Neural cell (in vitro differentiated cells): ENCODE measurements around the gene DPM3. TPM values are rescaled to one million over a fixed set of nuclear protein-coding genes. Genes with fewer than 3 reads are reported as not detected.

Experiments
- H2AFZ ChIP-seq: fragments of 200-600, 300-800 bp; sonication (generic), shearing (Covaris generic); 2 replicates; pipeline ENCODE4 v1.6.0; 2014; ENCODE audit warnings: low read depth, mild to moderate bottlenecking, antibody characterized with exemption, low read length, moderate library complexity
- H3F3A ChIP-seq: fragments of 200-600 bp; shearing (Covaris generic); 2 replicates; pipeline ENCODE4 v1.6.1; 2016; ENCODE audit warnings: mild to moderate bottlenecking, moderate library complexity, mixed read lengths, antibody characterized with exemption, low read length; ENCODE audit not compliant: insufficient read depth, poor library complexity, severe bottlenecking
- H3K27ac ChIP-seq: fragments of 200-600, 300-800 bp; sonication (generic), shearing (Covaris generic); 2 replicates; pipeline ENCODE4 v1.5.1; 2014; ENCODE audit warnings: mild to moderate bottlenecking, low read length, moderate library complexity
- H3K27me3 ChIP-seq: fragments of 300-800, 200-600 bp; sonication (generic), shearing (Covaris generic); 2 replicates; pipeline ENCODE4 v1.6.0; 2014; ENCODE audit warnings: mild to moderate bottlenecking, low read depth, low read length, moderate library complexity; ENCODE audit not compliant: insufficient read depth
- H3K36me3 ChIP-seq: fragments of 300-800, 200-600 bp; sonication (generic), shearing (Covaris generic); 2 replicates; pipeline ENCODE4 v1.5.1; 2014; ENCODE audit warnings: mild to moderate bottlenecking, antibody characterized with exemption, low read length, moderate library complexity; ENCODE audit not compliant: insufficient read depth
- H3K4me2 ChIP-seq: fragments of 300-800, 200-600 bp; sonication (generic), shearing (Covaris generic); 2 replicates; pipeline ENCODE4 v1.6.0; 2014; ENCODE audit warnings: mild to moderate bottlenecking, low read length
- H3K4me3 ChIP-seq: fragments of 300-800, 200-600 bp; sonication (generic), shearing (Covaris generic); 2 replicates; pipeline ENCODE4 v1.5.1; 2014; ENCODE audit warnings: mild to moderate bottlenecking, low read length, moderate library complexity
- H3K79me2 ChIP-seq: fragments of 200-600 bp; shearing (Covaris generic); replicated peaks from 2 replicates; pipeline ENCODE4 v1.6.0; 2014; ENCODE audit warnings: mild to moderate bottlenecking, low read length, moderate library complexity; ENCODE audit not compliant: insufficient read depth
- H3K9ac ChIP-seq: fragments of 300-800, 200-600 bp; sonication (generic), shearing (Covaris generic); 2 replicates; pipeline ENCODE4 v1.6.1; 2016; ENCODE audit warnings: mild to moderate bottlenecking, low read length, mixed read lengths
- H3K9me2 ChIP-seq: fragments of 200-600 bp; shearing (Covaris generic); 2 replicates; pipeline ENCODE4 v1.6.1; 2016; ENCODE audit warnings: mild to moderate bottlenecking, low read length, mixed read lengths; ENCODE audit not compliant: insufficient read depth
- H3K9me3 ChIP-seq: fragments of 200-600, 300-800 bp; sonication (generic), shearing (Covaris generic); 2 replicates; pipeline ENCODE4 v1.6.1; 2016; ENCODE audit warnings: mild to moderate bottlenecking, mixed run types, low read length, moderate library complexity, mixed read lengths
- H4K20me1 ChIP-seq: fragments of 200-600 bp; shearing (Covaris generic); 2 replicates; pipeline ENCODE4 v1.6.1; 2016; ENCODE audit warnings: mild to moderate bottlenecking, mixed run types; ENCODE audit not compliant: insufficient read depth
- EP300 ChIP-seq: fragments of 450-650 bp; conservative IDR thresholded peaks from 2 replicates; pipeline ENCODE4 v1.6.1; 2014; ENCODE audit warnings: antibody characterized with exemption, mild to moderate bottlenecking, moderate library complexity; ENCODE audit not compliant: poor library complexity, severe bottlenecking
- EZH2 ChIP-seq: fragments of 200-600, 300-800 bp; shearing (Covaris generic), sonication (generic); IDR thresholded peaks from 2 replicates; pipeline ENCODE4 v1.6.1; 2014; ENCODE audit warnings: antibody characterized with exemption, low read length, borderline replicate concordance, mild to moderate bottlenecking; ENCODE audit not compliant: insufficient read depth, poor library complexity, severe bottlenecking
- MXI1 ChIP-seq: fragments of 450-650 bp; conservative IDR thresholded peaks from 2 replicates; pipeline ENCODE4 v1.6.1; 2014; ENCODE audit warnings: antibody characterized with exemption, mild to moderate bottlenecking; ENCODE audit not compliant: poor library complexity, severe bottlenecking
- POLR2AphosphoS5 ChIP-seq: IDR thresholded peaks from 2 replicates; pipeline ENCODE4 v1.6.1; 2012
- RAD21 ChIP-seq: fragments of 450-650 bp; conservative IDR thresholded peaks from 2 replicates; pipeline ENCODE4 v1.6.1; 2014; ENCODE audit warnings: antibody characterized with exemption, mild to moderate bottlenecking, moderate library complexity
- SMC3 ChIP-seq: fragments of 450-650 bp; conservative IDR thresholded peaks from 2 replicates; pipeline ENCODE4 v1.6.1; 2014; ENCODE audit warnings: antibody characterized with exemption, mild to moderate bottlenecking, moderate library complexity; ENCODE audit not compliant: poor library complexity
- TAF1 ChIP-seq: IDR thresholded peaks from 2 replicates; pipeline ENCODE4 v1.6.1; 2012; ENCODE audit warnings: low read depth
- polyA plus RNA-seq: library from polyadenylated mRNA; depleted of rRNA; stranded (reverse); fragments of >200 nt; gene quantifications from 2 replicates; pipeline ENCODE4 v1.2.3, GENCODE V29; 2014
- TF ChIP-seq, protein P1 (sequence below): IDR thresholded peaks from 2 replicates; pipeline ENCODE4 v1.6.1; 2012; ENCODE audit warnings: borderline replicate concordance
- TF ChIP-seq, protein P2 (sequence below): fragments of 450-650 bp; IDR thresholded peaks from 2 replicates; pipeline ENCODE4 v1.5.1; 2014; ENCODE audit warnings: antibody characterized with exemption, mild to moderate bottlenecking, moderate library complexity; ENCODE audit not compliant: poor library complexity, severe bottlenecking

The DPM3 gene
- polyA plus RNA-seq, 1 donor from 2014 or later = 150 TPM

DNA sequence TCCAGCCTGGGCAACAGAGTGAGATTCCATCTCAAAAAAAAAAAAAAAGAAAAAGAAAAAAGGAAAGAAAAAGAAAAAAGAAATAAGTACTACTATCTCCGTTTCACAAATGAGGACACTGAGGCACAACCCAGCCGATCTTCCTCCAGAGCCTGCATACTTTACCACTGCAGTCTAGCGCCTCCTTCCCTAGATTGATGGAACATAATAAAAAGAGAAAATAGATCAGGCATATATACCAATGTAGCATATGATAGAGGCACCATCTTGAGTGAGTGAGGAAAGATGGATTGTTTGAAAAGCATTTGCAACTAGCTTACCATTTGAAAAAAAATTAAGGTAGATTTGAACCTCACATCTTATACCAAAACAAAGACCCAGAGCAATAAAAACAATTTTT, 5.2 kb upstream of the DPM3 start:
- TF ChIP-seq SMC3 = no peak
- TF ChIP-seq RAD21 = no peak
- TF ChIP-seq POLR2AphosphoS5 = no peak
- TF ChIP-seq, protein P1, sequence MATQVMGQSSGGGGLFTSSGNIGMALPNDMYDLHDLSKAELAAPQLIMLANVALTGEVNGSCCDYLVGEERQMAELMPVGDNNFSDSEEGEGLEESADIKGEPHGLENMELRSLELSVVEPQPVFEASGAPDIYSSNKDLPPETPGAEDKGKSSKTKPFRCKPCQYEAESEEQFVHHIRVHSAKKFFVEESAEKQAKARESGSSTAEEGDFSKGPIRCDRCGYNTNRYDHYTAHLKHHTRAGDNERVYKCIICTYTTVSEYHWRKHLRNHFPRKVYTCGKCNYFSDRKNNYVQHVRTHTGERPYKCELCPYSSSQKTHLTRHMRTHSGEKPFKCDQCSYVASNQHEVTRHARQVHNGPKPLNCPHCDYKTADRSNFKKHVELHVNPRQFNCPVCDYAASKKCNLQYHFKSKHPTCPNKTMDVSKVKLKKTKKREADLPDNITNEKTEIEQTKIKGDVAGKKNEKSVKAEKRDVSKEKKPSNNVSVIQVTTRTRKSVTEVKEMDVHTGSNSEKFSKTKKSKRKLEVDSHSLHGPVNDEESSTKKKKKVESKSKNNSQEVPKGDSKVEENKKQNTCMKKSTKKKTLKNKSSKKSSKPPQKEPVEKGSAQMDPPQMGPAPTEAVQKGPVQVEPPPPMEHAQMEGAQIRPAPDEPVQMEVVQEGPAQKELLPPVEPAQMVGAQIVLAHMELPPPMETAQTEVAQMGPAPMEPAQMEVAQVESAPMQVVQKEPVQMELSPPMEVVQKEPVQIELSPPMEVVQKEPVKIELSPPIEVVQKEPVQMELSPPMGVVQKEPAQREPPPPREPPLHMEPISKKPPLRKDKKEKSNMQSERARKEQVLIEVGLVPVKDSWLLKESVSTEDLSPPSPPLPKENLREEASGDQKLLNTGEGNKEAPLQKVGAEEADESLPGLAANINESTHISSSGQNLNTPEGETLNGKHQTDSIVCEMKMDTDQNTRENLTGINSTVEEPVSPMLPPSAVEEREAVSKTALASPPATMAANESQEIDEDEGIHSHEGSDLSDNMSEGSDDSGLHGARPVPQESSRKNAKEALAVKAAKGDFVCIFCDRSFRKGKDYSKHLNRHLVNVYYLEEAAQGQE = no peak
- no peak for TF ChIP-seq MXI1
- TF ChIP-seq, protein P2, sequence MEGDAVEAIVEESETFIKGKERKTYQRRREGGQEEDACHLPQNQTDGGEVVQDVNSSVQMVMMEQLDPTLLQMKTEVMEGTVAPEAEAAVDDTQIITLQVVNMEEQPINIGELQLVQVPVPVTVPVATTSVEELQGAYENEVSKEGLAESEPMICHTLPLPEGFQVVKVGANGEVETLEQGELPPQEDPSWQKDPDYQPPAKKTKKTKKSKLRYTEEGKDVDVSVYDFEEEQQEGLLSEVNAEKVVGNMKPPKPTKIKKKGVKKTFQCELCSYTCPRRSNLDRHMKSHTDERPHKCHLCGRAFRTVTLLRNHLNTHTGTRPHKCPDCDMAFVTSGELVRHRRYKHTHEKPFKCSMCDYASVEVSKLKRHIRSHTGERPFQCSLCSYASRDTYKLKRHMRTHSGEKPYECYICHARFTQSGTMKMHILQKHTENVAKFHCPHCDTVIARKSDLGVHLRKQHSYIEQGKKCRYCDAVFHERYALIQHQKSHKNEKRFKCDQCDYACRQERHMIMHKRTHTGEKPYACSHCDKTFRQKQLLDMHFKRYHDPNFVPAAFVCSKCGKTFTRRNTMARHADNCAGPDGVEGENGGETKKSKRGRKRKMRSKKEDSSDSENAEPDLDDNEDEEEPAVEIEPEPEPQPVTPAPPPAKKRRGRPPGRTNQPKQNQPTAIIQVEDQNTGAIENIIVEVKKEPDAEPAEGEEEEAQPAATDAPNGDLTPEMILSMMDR = no peak
- no peak for TF ChIP-seq TAF1
- no peak for TF ChIP-seq EZH2
- no peak for TF ChIP-seq EP300
- Histone ChIP-seq H3K9me3 (no peaks in the 10 kb centered on the region), H3K36me3 (no peaks in the 10 kb centered on the region), H3K27ac (no peak overlapping the region), H3K9me2 (no peaks in the 10 kb centered on the region), H3K4me2 (no peak overlapping the region), H3K9ac (no peak overlapping the region), H3K79me2 (no peaks in the 10 kb centered on the region), H4K20me1 (no peaks in the 10 kb centered on the region), H3K4me3 (no peak overlapping the region), H2AFZ (no peak overlapping the region), H3K27me3 (no peaks in the 10 kb centered on the region), H3F3A (no peaks in the 10 kb centered on the region)

DNA sequence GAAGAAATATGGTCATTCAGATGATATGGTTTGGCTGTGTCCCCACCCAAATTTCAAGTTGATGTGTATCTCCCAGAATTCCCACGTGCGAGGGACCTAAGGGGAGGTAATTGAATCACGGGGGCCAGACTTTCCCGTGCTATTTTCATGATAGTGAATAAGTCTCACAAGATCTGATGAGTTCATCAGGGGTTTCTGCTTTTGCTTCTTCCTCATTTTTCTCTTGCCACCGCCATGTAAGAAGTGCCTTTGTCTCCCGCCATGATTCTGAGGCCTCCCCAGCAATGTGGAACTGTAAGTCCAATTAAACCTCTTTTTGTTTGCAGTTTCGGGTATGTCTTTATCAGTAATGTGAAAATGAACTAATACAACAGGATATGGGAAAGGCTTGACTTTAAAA, 1.4 kb upstream of the DPM3 start:
- H3K4me3 ChIP-seq = no peak overlapping the region
- H2AFZ ChIP-seq = no peak overlapping the region
- no peaks in the 10 kb centered on the region for H3K9me3 ChIP-seq
- TF ChIP-seq, protein P1 = no peak
- TF ChIP-seq EP300 (no peak), EZH2 (no peak), RAD21 (no peak), SMC3 (no peak)
- TF ChIP-seq, protein P2 = no peak
- H3F3A ChIP-seq = no peaks in the 10 kb centered on the region
- H3K9ac ChIP-seq = no peak overlapping the region
- no peaks in the 10 kb centered on the region for H3K27me3 ChIP-seq
- no peak overlapping the region for H3K4me2 ChIP-seq
- no peaks in the 10 kb centered on the region for H3K36me3 ChIP-seq
- H3K27ac ChIP-seq = no peak overlapping the region
- H4K20me1 ChIP-seq = no peaks in the 10 kb centered on the region
- H3K79me2 ChIP-seq = peaks cover 10% of the 10 kb centered on the region
- H3K9me2 ChIP-seq = no peaks in the 10 kb centered on the region
